ENCODE results near the gene LHPP.

DNA sequence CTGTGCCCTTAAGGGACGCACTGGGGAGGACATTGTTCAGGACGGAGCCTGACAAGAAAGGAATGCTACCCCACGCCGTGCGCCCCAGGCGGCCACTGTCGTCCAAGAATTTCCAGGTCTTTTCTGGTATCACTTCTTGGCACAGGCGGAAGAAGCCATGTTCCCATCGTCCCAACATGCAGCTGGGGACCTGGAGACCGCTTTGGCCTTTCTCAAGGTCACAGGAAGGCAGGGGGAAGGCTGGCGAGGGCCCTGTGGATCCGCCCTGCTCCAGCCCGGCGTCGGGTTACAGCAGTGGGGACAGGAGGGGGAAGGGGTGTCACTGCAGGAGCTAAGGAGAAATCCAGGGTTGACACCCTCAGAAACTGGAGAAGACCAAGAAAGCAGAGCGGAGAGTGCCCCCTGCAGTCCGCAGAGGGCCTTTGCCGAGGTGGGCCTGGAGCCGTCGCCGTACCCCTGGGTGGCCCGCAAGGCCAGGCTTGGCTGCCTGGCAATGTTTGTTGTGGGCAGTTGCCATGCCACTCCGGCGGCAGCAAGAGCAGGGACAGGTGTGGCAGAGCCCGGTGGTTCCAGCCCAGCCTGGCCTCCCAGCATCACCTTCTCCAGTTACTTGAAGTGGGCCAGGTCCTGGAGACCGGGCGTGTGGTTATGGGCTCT, 104.1 kb downstream of the LHPP start:
- TF ChIP-seq, protein P1, sequence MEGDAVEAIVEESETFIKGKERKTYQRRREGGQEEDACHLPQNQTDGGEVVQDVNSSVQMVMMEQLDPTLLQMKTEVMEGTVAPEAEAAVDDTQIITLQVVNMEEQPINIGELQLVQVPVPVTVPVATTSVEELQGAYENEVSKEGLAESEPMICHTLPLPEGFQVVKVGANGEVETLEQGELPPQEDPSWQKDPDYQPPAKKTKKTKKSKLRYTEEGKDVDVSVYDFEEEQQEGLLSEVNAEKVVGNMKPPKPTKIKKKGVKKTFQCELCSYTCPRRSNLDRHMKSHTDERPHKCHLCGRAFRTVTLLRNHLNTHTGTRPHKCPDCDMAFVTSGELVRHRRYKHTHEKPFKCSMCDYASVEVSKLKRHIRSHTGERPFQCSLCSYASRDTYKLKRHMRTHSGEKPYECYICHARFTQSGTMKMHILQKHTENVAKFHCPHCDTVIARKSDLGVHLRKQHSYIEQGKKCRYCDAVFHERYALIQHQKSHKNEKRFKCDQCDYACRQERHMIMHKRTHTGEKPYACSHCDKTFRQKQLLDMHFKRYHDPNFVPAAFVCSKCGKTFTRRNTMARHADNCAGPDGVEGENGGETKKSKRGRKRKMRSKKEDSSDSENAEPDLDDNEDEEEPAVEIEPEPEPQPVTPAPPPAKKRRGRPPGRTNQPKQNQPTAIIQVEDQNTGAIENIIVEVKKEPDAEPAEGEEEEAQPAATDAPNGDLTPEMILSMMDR (IDR thresholded peaks at IDR 0.05), result peak; percentile 24 to 82 (median 63)
- TF ChIP-seq POLR2A (IDR thresholded peaks at IDR 0.05), result peak in 1 of 3 donors; percentile 22
